NOMO-1 treated with DMSO at 0.1 percent for 48 hours (cell line): ENCODE measurements around the gene TMEM109.

Experiments
- DNase-seq: peaks from one replicate; lab custom pipeline; 2025; ENCODE audit not compliant: unreplicated experiment; lab: John Stamatoyannopoulos, UW

The TMEM109 gene

DNA sequence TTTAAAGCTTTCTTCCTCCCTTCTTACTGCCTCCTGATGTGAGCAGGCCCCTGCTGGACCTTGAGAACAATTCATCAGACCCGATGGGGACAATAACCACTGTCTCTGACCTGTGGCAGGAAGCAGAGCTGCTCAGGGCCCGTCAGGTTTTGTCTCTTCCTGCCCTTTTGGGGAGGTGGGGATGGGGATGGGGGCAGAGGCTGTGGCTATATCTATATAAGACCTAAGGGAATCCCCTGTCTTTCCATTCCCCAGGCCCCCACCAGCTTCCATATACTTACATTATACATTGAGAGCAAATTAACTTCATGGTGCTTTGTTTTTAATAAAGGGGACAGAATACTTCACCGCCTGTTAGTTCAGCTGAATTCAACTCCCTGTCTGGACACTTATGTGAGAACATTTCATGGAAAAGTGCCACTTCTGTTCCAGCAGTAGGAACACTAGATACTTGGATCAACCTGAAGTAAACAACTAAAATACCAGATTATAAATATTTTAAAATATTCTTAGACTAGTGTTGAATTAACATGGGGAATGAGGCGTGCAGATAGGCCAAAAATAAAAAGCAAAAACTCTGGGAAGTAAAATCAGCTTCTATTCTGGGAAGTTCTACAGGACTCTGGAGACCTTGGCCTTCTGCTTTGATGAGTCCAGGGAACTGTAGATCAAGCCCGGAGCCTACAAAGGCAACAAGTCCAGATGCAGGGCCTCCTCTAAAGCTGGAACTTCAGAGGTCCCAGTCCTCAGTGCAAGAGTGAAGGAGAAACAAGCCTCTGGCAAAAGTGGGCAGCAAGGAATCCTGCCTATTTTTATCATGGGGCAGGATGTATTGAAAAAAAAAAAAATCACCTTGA is 35.5 kb upstream of the TMEM109 start:
- DNase-seq = no peak

DNA sequence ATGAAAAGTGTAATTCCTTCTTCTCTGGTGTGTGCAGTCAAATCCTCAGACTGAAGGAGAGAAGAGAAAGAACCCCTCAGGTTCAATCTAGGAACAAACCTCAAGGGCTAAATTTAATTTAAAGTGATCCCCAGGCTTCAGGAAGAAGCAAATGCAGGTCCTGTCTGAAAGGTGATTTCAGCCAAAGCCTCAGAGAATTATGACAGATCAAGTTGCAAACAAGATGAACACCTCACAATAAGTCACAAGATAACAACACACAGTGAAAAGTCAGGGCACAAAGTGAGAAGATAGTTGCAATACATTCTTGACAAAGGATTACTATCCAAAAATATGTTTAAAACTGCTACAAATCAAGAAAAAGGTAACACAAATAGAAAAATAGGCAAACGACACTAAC is 34.9 kb upstream of the TMEM109 start:
- no peak for DNase-seq

DNA sequence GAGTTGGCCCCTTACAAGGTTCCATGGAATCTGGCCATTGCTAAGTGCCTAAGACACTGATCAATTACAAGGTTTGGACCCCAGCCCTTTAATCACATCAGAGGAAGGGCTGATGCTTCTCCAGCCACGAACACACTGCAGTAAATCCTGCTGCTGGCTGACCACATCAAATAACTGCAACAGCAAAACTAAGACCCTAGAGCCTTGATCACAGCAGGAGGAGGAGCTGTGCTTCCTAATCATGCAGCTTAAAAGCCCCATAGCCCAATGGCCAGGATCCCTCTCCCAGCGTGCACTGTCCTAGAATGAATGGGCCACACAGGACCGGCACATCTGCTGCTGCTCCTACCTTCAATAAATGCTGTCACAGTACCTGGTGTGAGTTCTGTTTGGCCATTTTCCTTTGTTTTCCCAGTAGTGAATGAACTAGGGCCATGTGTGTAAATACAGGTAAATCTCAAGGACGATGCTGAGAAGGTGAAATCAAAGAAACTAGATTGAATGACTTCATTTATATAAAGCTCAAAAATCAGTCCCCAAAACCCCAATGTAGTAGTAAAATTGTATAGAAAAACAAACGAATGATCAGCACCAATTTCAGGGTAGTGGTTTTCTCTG is 33.9 kb upstream of the TMEM109 start:
- no peak for DNase-seq

DNA sequence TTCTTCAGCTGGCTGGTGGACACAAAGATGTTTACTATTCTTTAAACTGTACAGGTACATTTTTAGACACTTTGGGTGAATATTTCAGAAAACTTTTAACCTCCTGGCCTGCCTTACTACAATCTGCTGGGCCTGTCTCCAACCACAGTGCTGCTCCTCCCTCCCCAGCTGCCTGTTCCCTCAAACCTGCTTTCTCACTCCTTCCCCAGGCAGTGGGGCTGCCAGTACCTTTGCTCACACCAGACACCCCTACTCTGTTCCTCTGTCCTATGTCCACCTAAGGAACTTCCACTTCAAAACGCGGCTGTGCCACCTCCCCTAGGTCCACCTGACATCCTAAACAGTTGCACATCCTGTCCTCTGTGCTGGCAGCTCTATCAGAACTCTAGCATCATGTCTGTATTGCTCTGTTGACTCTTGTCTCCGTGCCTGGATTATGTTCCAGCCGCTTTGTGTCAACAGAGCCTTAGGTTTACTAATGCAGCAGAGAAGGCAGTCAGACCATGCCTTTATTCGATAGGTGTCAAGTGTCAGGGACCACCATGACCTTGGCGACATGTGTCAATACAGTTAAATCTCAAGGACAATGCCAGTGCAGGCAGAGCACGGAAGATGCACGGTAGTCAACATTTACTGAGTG is 33.2 kb upstream of the TMEM109 start:
- DNase-seq = no peak

DNA sequence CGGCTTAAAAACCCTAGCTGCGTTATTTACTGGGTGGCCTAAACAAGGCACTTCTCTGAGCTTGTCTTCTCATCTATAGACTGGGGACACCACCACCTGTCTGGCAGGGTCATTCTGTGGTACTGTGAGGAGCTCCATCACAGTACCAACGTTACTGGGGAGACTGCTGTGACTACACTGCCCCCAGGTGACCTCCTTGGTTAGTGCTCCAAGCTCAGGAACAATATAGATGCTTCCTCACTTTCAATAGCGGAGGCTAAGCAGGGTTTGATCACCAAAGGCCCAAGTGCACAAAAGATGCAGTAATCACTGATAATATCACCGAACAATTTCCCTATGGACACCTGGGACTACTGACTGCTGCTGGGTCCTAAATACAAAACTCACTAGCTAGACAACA is 26.4 kb upstream of the TMEM109 start:
- peak; percentile 8 for DNase-seq

DNA sequence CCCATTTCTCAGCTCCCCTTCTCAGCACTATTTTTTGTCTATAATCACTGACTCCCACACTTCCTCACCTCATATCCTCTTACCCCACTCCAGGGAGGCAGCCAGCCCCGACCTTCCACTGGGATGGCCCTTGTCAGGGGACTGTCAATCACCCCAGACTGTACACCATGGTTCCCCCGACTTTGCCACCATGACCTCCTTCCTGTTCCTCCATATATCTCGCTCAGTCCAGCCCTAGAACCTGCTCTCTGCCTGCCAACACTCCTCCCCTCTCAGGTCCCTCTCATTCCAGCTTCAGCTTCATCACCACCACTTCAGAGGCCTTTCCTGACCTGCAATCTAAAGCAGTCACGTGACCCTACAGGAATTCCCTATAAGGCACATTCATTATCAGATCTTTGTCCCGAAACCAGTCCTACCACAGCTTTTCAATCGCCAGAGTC is 24.1 kb upstream of the TMEM109 start:
- no peak for DNase-seq

DNA sequence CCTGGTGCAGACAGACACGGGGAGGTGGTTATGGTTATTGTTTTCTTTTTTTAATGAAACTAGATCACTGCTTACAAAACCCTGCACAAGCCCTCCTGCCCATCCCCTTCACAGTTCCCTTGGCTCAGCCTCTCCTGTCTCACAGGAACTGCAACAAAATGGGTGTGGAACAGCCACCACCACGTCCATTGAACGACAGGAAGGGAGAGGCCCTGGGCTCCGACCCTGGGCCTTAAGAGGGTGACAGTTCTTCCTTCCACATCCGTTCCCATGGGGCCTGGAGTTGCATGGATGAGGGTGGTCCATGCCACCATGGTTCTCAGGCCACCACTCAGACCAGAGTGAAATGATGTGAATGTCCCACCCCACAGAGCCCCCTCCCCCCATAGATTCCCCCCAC is 23.3 kb upstream of the TMEM109 start:
- DNase-seq = no peak

DNA sequence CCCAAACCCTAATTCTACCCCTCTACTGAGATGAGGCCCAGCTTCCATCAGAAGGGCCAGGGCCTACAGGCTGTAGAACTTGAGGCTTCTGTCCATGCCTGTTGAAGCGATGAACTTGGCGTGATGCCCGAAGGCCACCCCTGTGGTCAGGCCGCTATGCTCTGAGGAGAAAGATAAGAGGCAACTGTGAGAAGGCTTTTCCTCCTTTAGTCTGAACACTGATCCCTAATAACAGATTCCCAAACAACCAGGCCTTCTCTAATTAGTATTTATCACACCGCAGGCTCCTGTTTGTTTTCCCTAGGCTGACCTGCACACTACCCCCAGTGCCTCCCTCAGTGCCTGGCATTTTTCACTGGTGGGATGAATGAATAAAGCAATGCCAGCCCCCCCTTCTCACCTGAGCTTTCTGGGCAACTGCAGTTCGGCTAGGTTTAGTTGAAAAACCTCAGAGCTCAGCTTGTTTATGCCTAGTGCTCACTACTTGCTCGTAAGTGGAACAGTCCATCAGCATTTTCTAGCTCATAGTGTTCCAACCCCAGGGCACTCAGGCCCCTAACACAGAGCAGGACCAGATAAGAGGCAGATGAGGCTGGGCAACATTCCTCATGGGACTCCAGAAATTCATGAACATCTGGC is 22.7 kb upstream of the TMEM109 start:
- no peak for DNase-seq

DNA sequence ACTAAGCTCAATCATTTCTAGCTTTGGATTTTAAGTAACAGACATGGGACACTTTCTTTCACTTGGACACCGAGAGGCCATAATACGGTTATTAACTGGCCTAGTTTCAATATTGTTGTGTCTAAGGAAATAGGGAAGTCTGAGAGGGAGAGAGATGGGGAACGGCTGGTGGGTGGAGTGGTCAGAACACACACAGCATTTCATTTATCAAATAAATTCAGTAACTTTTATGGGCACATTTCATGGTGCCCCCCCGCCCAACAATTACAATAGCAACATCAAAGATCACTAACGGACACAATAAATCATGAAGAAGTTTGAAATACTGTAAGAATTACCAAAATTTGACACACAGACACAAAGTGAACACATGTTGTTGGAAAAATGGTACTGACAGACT is 18.3 kb upstream of the TMEM109 start:
- no peak for DNase-seq

DNA sequence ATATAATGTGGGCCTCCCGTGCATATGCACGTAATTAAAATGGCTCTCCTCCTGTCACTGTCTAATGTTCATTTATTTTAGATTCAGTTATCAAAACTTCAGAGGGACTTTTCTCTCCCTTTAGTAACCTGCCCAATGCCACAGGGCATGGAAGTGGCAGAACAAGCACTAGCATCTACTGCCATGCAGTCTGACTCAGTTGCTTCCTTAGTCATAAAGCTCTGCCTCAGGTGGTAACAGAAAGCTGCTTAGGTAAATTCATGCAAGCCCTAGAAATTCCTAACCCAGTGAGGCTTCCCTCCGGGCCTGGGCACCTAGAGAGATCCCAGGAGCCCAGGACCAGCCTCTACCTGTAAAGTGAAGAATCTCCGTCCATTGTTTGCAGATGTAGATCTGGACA is 16.5 kb upstream of the TMEM109 start:
- no peak for DNase-seq

DNA sequence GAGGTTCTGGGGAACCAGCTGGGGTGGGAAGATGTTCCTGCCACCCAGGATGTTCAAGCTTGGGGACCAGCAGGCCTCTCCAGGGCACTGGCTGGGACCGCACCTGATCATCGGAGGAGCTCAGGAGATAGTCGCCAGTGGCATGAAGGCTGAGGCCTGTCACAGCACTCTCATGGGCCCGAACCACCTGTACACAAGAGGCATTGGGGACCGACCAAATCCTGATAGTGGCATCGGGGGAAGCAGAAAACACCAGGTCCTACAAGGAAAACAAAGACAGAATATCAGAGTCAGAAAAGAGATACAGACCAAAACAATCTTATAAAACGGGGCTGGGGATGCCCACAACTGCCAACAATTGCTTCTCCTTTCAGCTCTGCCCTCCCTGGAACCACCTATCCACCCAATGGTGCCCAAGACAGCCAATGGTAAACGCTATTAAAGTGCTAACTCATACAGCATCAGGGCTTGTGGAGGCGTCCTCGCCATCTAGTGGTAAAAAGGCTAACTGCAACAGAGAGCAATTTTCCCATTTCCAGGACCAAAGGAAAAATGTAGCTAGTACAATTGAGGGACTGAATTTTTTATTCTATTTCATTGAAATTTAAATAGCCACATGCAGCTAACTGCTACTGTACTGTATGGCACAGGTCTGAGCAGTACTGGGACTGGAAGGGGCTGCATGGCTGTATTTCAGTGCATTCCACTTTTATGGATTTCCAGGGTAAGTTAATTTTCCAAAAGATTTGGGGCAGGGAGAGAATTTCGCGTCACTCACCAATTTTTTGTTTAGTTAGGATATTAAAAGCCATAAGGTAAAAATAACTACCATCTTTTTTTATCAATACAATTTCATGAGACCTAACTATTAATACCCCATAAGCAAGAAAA is 14.7 kb upstream of the TMEM109 start:
- DNase-seq = peak; percentile 48

DNA sequence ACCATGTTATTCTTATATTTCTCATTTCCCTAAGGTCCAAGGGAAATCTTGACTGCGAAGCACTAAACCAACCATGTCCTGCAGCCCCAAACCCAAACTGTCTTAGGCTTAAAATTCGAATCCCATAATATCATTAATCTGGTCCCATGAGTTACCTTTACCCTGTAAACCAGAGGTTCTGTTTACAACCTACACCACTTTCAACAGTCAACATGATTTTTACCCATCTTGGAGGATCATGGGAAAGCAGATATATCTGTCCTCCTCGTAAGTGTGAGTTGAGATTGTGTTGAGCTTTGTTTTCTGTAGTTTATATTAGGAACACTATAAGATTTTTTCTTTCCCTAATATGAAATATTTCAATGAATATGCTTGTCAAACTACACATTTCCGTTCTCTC is 14.0 kb upstream of the TMEM109 start:
- DNase-seq = no peak

DNA sequence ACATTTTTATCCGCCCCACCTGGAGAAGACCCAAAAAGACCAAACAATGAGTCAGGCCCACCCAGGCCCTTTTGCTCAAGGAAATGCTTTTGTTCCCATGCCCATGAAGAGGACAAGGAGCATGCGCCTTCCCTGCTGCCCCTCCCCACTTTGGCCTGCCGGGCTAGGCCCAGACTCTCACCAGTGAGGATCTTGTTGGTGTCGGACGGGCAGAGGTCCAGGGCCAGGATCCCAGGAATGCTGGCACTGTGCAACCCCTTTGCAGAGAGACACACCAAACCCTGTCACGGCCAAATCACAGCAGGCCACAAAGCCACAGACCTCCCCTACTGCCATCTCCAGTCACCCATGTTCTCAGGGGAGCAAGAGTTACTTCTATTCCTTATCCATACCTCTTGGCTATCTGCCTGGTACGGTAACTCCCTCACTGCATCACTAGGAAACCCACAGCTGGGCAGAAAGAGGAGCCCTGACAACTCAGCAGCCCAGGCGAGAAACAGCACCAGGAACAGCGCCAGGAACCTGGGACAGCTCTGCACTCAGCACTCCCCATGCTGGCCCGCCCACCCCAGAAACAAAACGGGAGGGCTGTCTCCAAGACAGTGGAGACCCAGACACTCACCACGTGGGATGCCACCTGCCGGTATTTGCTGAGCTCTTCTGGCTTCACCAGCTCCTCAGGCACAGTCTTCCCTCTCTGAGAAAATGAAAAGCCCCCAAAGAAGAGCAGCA is 13.1 kb upstream of the TMEM109 start:
- no peak for DNase-seq

DNA sequence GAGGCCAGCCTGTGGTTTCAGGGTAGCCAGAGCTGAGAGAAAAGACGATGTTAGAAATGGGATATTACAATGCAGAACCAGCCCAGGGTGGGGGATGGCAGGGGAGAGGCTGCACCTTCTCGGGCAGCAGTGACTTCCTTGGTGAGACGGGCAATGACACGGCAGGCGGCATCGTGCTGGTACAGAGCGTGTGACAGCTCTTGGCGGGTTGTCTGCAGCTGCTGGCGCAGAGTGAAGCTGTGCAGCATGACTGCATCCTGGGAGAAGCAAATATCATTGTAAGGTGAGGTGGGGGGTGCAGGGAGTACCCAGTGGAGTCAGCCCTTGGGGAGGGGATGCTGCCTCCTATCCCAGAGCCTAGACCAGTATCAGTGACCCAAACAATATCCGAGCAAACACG is 11.3 kb upstream of the TMEM109 start:
- DNase-seq = no peak

DNA sequence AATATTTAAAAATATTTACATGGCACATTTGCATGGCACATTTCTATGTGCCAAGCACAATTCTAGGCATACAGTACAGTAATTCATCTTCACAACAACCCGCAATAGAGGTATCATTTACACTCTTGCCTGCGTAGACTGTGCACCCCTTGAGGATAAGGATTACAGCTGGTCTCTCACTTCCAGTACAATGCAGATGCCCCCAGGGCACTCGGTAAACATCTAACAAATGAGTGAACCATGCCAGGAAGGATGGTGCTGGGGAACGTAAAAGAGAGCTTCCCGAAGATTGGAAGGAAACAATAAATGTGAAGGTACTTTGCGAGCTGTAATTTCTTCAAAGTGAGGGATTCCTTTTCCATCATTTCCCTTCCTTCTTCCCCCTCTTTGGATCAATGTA is 8.9 kb upstream of the TMEM109 start:
- no peak for DNase-seq

DNA sequence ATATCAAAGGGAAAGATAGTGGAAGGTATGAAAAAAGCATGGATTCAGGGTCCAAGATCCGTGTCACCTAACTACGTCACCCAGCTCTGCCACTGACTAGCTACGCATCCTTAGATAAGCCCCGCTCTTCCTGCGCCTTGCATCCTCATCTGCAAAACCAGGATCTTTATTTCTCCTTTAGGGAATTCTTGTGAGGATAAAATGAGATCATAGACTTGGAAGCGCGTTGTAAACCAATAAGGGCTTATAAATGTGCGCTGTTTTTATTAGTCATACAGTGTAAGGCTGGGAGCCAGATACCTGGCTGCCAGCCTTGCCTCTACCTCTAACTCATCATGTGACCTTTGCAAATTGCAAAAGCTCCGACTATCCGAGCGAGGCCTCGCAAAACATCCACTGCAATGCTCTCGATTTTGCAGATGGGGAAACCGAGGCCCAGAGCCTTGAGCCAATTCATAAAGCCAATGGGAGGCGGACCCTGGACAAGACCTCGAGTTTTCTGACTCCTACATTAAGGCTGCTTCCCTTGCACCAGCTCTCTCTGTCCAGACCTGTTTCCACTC is 8.3 kb upstream of the TMEM109 start:
- no peak for DNase-seq

DNA sequence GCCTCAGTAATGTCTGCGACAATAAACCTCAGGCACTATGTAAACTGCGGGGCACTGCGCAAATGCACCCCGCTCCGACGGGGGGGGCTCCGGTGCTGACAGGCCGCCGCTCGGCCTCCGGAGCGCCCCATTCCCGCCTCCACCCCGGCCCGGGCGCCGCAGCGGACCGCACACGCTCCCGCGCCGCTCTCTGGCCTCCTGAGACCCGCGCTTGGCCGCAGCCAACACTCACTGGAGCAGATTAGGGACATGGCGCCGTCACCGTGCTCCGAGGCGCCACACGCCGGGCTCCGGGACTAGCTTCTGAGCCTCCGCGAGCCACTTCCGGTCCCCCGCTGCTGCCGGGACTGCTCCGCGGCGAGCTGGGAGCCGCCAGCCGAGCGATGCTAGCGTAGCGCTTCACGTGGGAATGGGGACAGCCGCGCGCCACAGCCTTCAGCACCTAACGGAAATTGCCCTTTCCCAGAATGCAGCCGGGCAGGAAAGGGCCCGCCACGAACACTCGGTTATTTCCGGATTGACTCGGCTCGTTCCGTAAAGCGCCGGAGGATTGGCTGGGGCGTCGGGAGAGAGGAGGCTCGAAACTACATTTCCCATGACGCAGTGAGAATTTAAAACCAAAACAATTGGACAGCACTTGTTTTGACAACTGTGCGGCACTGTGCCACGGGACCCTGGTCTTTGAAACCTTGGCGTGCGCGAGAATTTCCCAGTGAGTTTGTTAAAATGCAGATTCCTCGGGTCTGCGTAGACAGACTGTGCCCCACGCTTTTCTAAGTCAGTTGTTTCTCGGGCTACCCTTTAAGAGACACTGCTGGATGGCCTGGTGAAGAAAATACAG is 7.6 kb upstream of the TMEM109 start, which contains the start of gene PRPF19:
Gene PRPF19, minus strand, starts transcription at position 454 of the 841 bp plus-strand sequence. Its CDS starts 203 bp downstream, at position 251.
- peak; percentile 98 for DNase-seq

DNA sequence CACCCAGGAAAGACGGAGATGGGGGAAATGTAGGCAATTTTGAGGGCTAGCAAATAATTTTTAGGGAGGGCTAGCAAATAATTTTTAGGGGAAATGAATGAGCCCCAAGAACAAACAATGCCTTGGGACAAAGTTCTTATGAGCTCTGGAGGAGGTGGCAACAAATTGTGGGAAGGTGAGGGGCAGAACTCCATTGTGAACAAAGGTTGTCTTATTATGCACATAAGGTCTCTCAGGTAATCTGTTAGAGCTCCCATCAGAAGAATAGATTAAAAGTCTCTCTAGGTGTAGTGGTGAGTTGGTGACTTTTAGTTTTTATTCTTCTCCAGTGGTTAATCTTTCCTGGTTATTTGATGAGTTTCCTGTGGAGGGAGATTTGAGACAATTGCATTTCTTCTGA is 5.2 kb upstream of the TMEM109 start:
- no peak for DNase-seq
